Motor neuron (in vitro differentiated cells): Measurements from ENCODE around the gene CDK5. TPM values are rescaled to one million over a fixed set of nuclear protein-coding genes. Genes with fewer than 3 reads are reported as not detected.
"Not testable (repeated sequence)": the region's sequence is repeated elsewhere in the genome, so short reads cannot be mapped to it uniquely, and the experiment has no call there.

Experiments used
- ATAC-seq, 8 experiments: fragments of 200-7000 bp; cut with Tn5 transposase; replicated peaks in 6 of 8; 2 replicates each; pipeline ENCODE4 v1.8.0; 2021; ENCODE audit warnings: mild to moderate bottlenecking in 8 of 8, moderate library complexity in 8 of 8
- H3K27ac ChIP-seq, 2 donors: fragments of 250-450 bp; sonication (Bioruptor Pico); 2 replicates each; pipeline ENCODE4 v1.9.0; 2021; ENCODE audit warnings: antibody characterized with exemption in 2 of 2, mild to moderate bottlenecking in 2 of 2, moderate library complexity in 1 of 2
- H3K4me1 ChIP-seq, 2 donors: fragments of 250-450 bp; sonication (Bioruptor Pico); replicated peaks in 1 of 2; 2 replicates each; pipeline ENCODE4 v1.6.1; 2021; ENCODE audit warnings: antibody characterized with exemption in 2 of 2, mild to moderate bottlenecking in 2 of 2, moderate library complexity in 1 of 2
- H3K4me3 ChIP-seq, 5 donors: fragments of 250-450 bp; sonication (Bioruptor Pico); 2 replicates each; pipeline ENCODE4 v1.9.0; 2021; ENCODE audit warnings: antibody characterized with exemption in 5 of 5, mild to moderate bottlenecking in 5 of 5, moderate library complexity in 4 of 5
- WGBS, 10 experiments: fragments of 450-650 bp; shearing (Covaris generic); methylation state at CpG; one replicate each; pipeline ENCODE4 v1.0.0; 2022; 5-methylcytosine and 5-hydroxymethylcytosine counted together
- in situ Hi-C, 9 experiments: fragments of 400-800 bp; cut with MboI; loops; one replicate each; pipeline ENCODE4 v1.15.0; 2021; ENCODE audit warnings: low sequenced_read_pairs in 9 of 9, low pct_unique_long_range_greater_than_20kb in 2 of 9; ENCODE audit not compliant: unreplicated experiment in 9 of 9
- total RNA-seq, 8 experiments: library from RNA; unstranded; fragments of 300-600 nt; gene quantifications; 2 replicates each; pipeline versions ENCODE4 v1.2.3 to v1.2.4, GENCODE V29; 2022

CDK5 gene
- total RNA-seq, 8 experiments from 2014 or later: 18.7 to 28.6 (median 22.3) TPM

- in situ Hi-C loops, ATAC-seq: not testable (repeated sequence)
- peak overlapping the region; percentile 77 to 99 (median 89) for H3K4me3 ChIP-seq
- peak overlapping the region; percentile 40 to 81 for H3K27ac ChIP-seq
- WGBS, 10 experiments: 0 to 22% (median 0%) methylated on average over 1 to 8 of the region's 16 CpGs; no CpG with 5 or more reads in 1 of the 10 experiments
- H3K4me1 ChIP-seq: peaks cover 9 to 11% of the 10 kb centered on the region in 2 donors
Measured at GRCh38 chr7:151027728-151028130, 30.0 kb downstream of the CDK5 start.

GRCh38 chr7:151026771-151027727 lies 30.6 kb downstream of the CDK5 start:
- 0 to 59% (median 30%) methylated on average over 1 to 11 of the region's 19 CpGs for WGBS, 10 experiments
- H3K4me3 ChIP-seq: peak overlapping the region in 1 of 5 donors; percentile 77
- ATAC-seq, H3K27ac ChIP-seq, in situ Hi-C loops: not testable (repeated sequence)
- H3K4me1 ChIP-seq: peaks cover 9 to 11% of the 10 kb centered on the region in 2 donors

GRCh38 chr7:151025924-151026671 lies 31.6 kb downstream of the CDK5 start:
- no peak overlapping the region for H3K27ac ChIP-seq
- H3K4me1 ChIP-seq: peaks cover 10 to 11% of the 10 kb centered on the region in 2 donors
- 85 to 100% (median 100%) methylated on average over 1 to 3 of the region's 4 CpGs; no CpG with 5 or more reads in 7 of the 10 experiments for WGBS, 10 experiments
- ATAC-seq: no peak
- in situ Hi-C loops: no loop called here
- H3K4me3 ChIP-seq: no peak overlapping the region

GRCh38 chr7:151024435-151025056 lies 33.2 kb downstream of the CDK5 start, which contains the start of gene ATG9B:
Gene ATG9B, minus strand, starts transcription at chr7:151024494. Its CDS starts 71 bp downstream, at chr7:151024423.
- in situ Hi-C loops: no loop called here
- Histone ChIP-seq H3K4me1 (peaks cover 22 to 24% of the 10 kb centered on the region in 2 donors), H3K27ac (no peak within 1 kb of the TSS), H3K4me3 (no peak within 1 kb of the TSS)
- no peak for ATAC-seq
- WGBS, 10 experiments: 17 to 80% (median 62%) methylated on average over 1 to 4 of the region's 4 CpGs; no CpG with 5 or more reads in 2 of the 10 experiments

- peaks cover 26 to 31% of the 10 kb centered on the region in 2 donors for H3K4me1 ChIP-seq
- no peak for ATAC-seq
- no peak overlapping the region for H3K4me3 ChIP-seq
- in situ Hi-C loops: no loop called here
- no peak overlapping the region for H3K27ac ChIP-seq
- WGBS, 10 experiments: 79 to 86% (median 80%) methylated on average over 1 to 10 of the region's 10 CpGs; no CpG with 5 or more reads in 6 of the 10 experiments
Measured at GRCh38 chr7:151023232-151023631, 34.5 kb downstream of the CDK5 start.

GRCh38 chr7:151020231-151020630 lies 37.5 kb downstream of the CDK5 start:
- ATAC-seq: peak in 6 of 8 experiments; percentile 7 to 67 (median 52)
- 14 to 20% methylated on average over 1 to 5 of the region's 7 CpGs; no CpG with 5 or more reads in 8 of the 10 experiments for WGBS, 10 experiments
- no peak overlapping the region for H3K4me3 ChIP-seq
- peak overlapping the region in 1 of 2 donors; percentile 48 for H3K27ac ChIP-seq
- in situ Hi-C loops: no loop called here
- H3K4me1 ChIP-seq: peaks cover 21 to 34% of the 10 kb centered on the region in 2 donors

GRCh38 chr7:151019130-151019447 lies 38.6 kb downstream of the CDK5 start:
- 0 to 100% (median 52%) methylated on average over 1 to 13 of the region's 20 CpGs; no CpG with 5 or more reads in 6 of the 10 experiments for WGBS, 10 experiments
- in situ Hi-C loops: no loop called here
- peak overlapping the region in 1 of 2 donors; percentile 57 for H3K27ac ChIP-seq

GRCh38 chr7:151018421-151019129 lies 39.1 kb downstream of the CDK5 start:
- in situ Hi-C loops: no loop called here
- peak; percentile 14 to 67 (median 50) for ATAC-seq
- Histone ChIP-seq H3K4me3 (peak overlapping the region in 3 of 5 donors; percentile 2 to 14 (median 9)), H3K4me1 (peaks cover 25 to 37% of the 10 kb centered on the region in 2 donors), H3K27ac (peak overlapping the region in 1 of 2 donors; percentile 57)
- WGBS, 10 experiments: 5 to 47% (median 7%) methylated on average over 4 to 7 of the region's 82 CpGs; no CpG with 5 or more reads in 7 of the 10 experiments

More at GRCh38 chr7:151019130-151019447, 38.6 kb downstream of the CDK5 start:
- H3K4me1 ChIP-seq: peaks cover 23 to 34% of the 10 kb centered on the region in 2 donors
- H3K4me3 ChIP-seq: peak overlapping the region in 1 of 5 donors; percentile 9
- ATAC-seq: no peak

GRCh38 chr7:151017953-151018420 lies 39.7 kb downstream of the CDK5 start:
- WGBS, 10 experiments: 0 to 76% (median 12%) methylated on average over 5 to 11 of the region's 34 CpGs; no CpG with 5 or more reads in 4 of the 10 experiments
- H3K27ac ChIP-seq: peak overlapping the region in 1 of 2 donors; percentile 13
- in situ Hi-C loops: no loop called here
- peak; percentile 47 to 83 (median 68) for ATAC-seq
- peak overlapping the region in 2 of 5 donors; percentile 14 to 15 for H3K4me3 ChIP-seq
- peaks cover 31 to 43% of the 10 kb centered on the region in 2 donors for H3K4me1 ChIP-seq

- Histone ChIP-seq H3K27ac (no peak overlapping the region), H3K4me1 (peaks cover 35 to 44% of the 10 kb centered on the region in 2 donors), H3K4me3 (no peak overlapping the region)
- no peak for ATAC-seq
- in situ Hi-C loops: no loop called here
- 0 to 100% (median 73%) methylated on average over 1 to 6 of the region's 13 CpGs; no CpG with 5 or more reads in 4 of the 10 experiments for WGBS, 10 experiments
Measured at GRCh38 chr7:151017370-151017952, 40.2 kb downstream of the CDK5 start.

GRCh38 chr7:151016942-151017341 lies 40.8 kb downstream of the CDK5 start:
- ATAC-seq: no peak
- Histone ChIP-seq H3K4me3 (no peak overlapping the region), H3K27ac (no peak overlapping the region), H3K4me1 (peaks cover 35 to 44% of the 10 kb centered on the region in 2 donors)
- in situ Hi-C loops: no loop called here
- 72 to 86% (median 80%) methylated on average over 1 to 8 of the region's 15 CpGs; no CpG with 5 or more reads in 7 of the 10 experiments for WGBS, 10 experiments
